Measurements from ENCODE around the gene VPS26C. TPM values are rescaled to one million over a fixed set of nuclear protein-coding genes. Genes with fewer than 3 reads are reported as not detected.

VPS26C gene
- total RNA-seq, 1 experiment from 2014 or later = 47.4 TPM

DNA sequence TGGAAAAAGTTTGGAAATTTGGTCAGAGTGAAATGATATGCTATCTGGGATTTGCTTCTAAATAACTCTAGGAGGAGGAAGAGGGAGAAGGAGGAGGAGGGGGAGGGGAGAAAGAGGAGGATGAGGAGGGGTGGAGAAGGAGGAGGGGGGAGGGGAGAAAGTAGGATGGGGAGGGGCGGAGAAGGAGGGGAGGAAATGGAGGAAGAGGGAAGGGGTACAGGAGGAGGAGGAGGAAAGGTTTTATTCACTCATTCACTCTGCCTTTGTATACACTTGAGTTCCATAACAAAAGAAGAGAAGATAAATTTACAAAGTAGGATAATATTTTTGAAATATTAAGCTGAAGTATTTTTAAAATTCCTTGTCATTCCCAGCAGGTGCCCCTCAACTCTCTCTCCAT, 6.3 kb upstream of the VPS26C start:
- TF ChIP-seq SIN3A (IDR thresholded peaks at IDR 0.05; ENCODE audit: borderline replicate concordance, insufficient read depth, low read depth, low read length) (no peak), POLR2AphosphoS5 (IDR thresholded peaks at IDR 0.05; ENCODE audit: low read depth, low read length) (no peak), REST (IDR thresholded peaks at IDR 0.05; ENCODE audit: insufficient read depth in 1 of 2, low read depth in 2 of 2, low read length in 1 of 2) (no peak), TCF7L2 (IDR thresholded peaks at IDR 0.05; ENCODE audit: low read depth, low read length) (no peak)
- TF ChIP-seq, protein P1, sequence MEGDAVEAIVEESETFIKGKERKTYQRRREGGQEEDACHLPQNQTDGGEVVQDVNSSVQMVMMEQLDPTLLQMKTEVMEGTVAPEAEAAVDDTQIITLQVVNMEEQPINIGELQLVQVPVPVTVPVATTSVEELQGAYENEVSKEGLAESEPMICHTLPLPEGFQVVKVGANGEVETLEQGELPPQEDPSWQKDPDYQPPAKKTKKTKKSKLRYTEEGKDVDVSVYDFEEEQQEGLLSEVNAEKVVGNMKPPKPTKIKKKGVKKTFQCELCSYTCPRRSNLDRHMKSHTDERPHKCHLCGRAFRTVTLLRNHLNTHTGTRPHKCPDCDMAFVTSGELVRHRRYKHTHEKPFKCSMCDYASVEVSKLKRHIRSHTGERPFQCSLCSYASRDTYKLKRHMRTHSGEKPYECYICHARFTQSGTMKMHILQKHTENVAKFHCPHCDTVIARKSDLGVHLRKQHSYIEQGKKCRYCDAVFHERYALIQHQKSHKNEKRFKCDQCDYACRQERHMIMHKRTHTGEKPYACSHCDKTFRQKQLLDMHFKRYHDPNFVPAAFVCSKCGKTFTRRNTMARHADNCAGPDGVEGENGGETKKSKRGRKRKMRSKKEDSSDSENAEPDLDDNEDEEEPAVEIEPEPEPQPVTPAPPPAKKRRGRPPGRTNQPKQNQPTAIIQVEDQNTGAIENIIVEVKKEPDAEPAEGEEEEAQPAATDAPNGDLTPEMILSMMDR (IDR thresholded peaks at IDR 0.05) = no peak
- no peaks in the 10 kb centered on the region for H3K36me3 ChIP-seq (ENCODE audit: control insufficient read depth, insufficient read depth, low read length)
- ATAC-seq = no peak
- ChIA-PET CTCF (no interaction called here), POLR2A (interaction anchor here (0.7 kb wide), 1 partner anchor 973 kb away, joined by 9 read pairs; no protein-coding TSS in a partner anchor)
- no peak for DNase-seq (ENCODE audit: low read depth, low spot score)
- H3K4me3 ChIP-seq (ENCODE audit: low read depth in 2 of 2, low read length in 2 of 2) = no peak overlapping the region
- in situ Hi-C loops (cut with HindIII; ENCODE audit: low pct_unique_long_range_greater_than_20kb, low sequenced_read_pairs) (no loop called here), intact Hi-C loops (cut with micrococcal nuclease; ENCODE audit: unreplicated experiment) (no loop called here)
- no peaks in the 10 kb centered on the region for H3K27me3 ChIP-seq (ENCODE audit: control insufficient read depth, insufficient read depth, low read length)
- no peaks in the 10 kb centered on the region for H3K9me3 ChIP-seq (ENCODE audit: control insufficient read depth, insufficient read depth, low read depth, low read length)
- H3K4me1 ChIP-seq (ENCODE audit: control insufficient read depth, insufficient read depth, low read length) = peaks cover 5% of the 10 kb centered on the region; the same call in 1 of the 2 replicates
- no peak overlapping the region for H3K27ac ChIP-seq (ENCODE audit: low read length)
- BruUV-seq (replicated peaks) = no TSS peak

DNA sequence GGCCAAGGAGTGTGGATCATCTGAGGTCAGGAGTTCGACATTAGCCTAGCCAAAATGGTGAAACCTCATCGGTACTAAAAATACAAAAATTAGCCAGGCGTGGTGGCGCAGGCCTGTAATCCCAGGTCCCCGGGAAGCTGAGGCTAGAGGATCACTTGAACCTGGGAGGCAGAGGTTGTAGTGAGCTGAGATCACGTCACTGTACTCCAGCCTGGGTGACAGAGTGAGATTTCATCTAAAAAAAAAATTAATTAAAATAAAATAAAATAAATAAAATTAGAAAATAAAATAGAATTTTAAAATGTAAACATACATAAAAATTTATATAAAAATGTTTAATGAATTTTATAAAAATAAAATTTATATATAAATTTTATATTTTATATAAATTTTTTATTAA, 5.8 kb upstream of the VPS26C start:
- ChIA-PET CTCF (no interaction called here), POLR2A (no interaction called here)
- in situ Hi-C loops (cut with HindIII; ENCODE audit: low pct_unique_long_range_greater_than_20kb, low sequenced_read_pairs) = no loop called here
- Histone ChIP-seq H3K36me3 (ENCODE audit: control insufficient read depth, insufficient read depth, low read length) (no peaks in the 10 kb centered on the region; the same call in 1 of the 2 replicates), H3K9me3 (ENCODE audit: control insufficient read depth, insufficient read depth, low read depth, low read length) (no peaks in the 10 kb centered on the region), H3K4me3 (ENCODE audit: low read depth in 2 of 2, low read length in 2 of 2) (no peak overlapping the region), H3K27me3 (ENCODE audit: control insufficient read depth, insufficient read depth, low read length) (no peaks in the 10 kb centered on the region), H3K4me1 (ENCODE audit: control insufficient read depth, insufficient read depth, low read length) (peaks cover 7% of the 10 kb centered on the region; the same call in 1 of the 2 replicates), H3K27ac (ENCODE audit: low read length) (no peak overlapping the region)
- no TSS peak for BruUV-seq (replicated peaks)
- TF ChIP-seq SIN3A (IDR thresholded peaks at IDR 0.05; ENCODE audit: borderline replicate concordance, insufficient read depth, low read depth, low read length) (no peak), POLR2AphosphoS5 (IDR thresholded peaks at IDR 0.05; ENCODE audit: low read depth, low read length) (no peak), REST (IDR thresholded peaks at IDR 0.05; ENCODE audit: insufficient read depth in 1 of 2, low read depth in 2 of 2, low read length in 1 of 2) (no peak), TCF7L2 (IDR thresholded peaks at IDR 0.05; ENCODE audit: low read depth, low read length) (no peak)
- TF ChIP-seq, protein P1 (IDR thresholded peaks at IDR 0.05) = no peak
- ATAC-seq (no peak), DNase-seq (ENCODE audit: low read depth, low spot score) (no peak)
- intact Hi-C loops (cut with micrococcal nuclease; ENCODE audit: unreplicated experiment) = no loop called here

Data from Panc1 (cell line).